Thyroid gland (tissue), 4 donors: Measurements from ENCODE around the gene SLC25A21.

ENCODE experiments used
- POLR2A ChIP-seq, 2 donors: fragments of 450-650 bp; IDR thresholded peaks; one replicate each; pipeline ENCODE4 v1.6.1; 2017; ENCODE audit warnings: antibody characterized with exemption in 2 of 2, mild to moderate bottlenecking in 2 of 2, moderate library complexity in 1 of 2
- TF ChIP-seq, protein P1 (sequence below), 6 experiments: fragments of 200-600 bp in 3 of 6; fragments of 450-650 bp in 3 of 6; sonication (generic) in 3 of 6; IDR thresholded peaks; one replicate each; pipeline ENCODE4 v1.5.1; 2016 to 2019; ENCODE audit warnings: antibody characterized with exemption in 6 of 6, mild to moderate bottlenecking in 2 of 6, inconsistent platforms in 1 of 6, moderate library complexity in 1 of 6

DNA sequence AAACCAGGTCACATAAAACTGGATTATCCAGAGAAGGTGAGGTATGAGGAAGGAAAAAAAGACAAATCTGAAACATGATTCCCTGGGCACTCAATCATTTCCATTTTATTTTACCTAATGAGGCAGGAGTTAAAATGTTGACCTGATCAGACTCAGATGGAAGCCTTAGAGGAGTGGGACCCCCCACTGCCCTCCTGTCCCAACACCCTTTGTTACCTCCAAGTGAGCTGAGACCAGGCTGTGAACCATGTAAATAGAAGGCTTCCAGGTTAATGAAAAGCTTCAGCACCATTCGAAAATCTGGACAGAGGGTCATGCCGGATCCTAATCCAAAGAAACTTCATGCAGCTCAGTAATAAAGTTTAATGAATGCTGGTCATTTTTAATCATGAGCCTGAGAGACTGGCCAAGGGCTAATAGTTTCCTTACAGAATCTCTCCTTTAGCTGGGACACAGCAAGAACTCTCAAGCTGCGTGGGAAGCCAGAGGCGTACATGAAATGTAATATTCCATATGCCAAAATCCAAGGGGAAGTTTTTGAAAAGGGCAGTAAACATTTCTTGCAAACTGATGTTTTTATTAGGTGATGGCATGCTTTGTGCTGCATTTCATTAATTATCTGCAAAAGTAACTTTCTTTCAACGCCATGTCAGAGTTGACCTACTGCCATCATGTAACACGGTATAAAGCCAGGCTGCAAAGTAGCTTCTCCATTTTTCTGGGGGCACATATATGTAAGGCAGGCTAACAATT lies 327.8 kb downstream of the SLC25A21 start:
- TF ChIP-seq, protein P1, sequence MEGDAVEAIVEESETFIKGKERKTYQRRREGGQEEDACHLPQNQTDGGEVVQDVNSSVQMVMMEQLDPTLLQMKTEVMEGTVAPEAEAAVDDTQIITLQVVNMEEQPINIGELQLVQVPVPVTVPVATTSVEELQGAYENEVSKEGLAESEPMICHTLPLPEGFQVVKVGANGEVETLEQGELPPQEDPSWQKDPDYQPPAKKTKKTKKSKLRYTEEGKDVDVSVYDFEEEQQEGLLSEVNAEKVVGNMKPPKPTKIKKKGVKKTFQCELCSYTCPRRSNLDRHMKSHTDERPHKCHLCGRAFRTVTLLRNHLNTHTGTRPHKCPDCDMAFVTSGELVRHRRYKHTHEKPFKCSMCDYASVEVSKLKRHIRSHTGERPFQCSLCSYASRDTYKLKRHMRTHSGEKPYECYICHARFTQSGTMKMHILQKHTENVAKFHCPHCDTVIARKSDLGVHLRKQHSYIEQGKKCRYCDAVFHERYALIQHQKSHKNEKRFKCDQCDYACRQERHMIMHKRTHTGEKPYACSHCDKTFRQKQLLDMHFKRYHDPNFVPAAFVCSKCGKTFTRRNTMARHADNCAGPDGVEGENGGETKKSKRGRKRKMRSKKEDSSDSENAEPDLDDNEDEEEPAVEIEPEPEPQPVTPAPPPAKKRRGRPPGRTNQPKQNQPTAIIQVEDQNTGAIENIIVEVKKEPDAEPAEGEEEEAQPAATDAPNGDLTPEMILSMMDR (IDR thresholded peaks at IDR 0.05): no peak
- TF ChIP-seq POLR2A (IDR thresholded peaks at IDR 0.05): no peak
